Peyer's patch (tissue), 4 donors: Measurements from ENCODE around the gene TTC31.

Source experiments
- POLR2A ChIP-seq, 2 donors: fragments of 450-650 bp; IDR thresholded peaks; one replicate each; pipeline ENCODE4 v1.5.1; 2017; ENCODE audit warnings: antibody characterized with exemption in 2 of 2, mild to moderate bottlenecking in 2 of 2, moderate library complexity in 2 of 2
- TF ChIP-seq, protein P1 (sequence below), 6 experiments: fragments of 450-650 bp in 4 of 6; fragments of 200-600 bp in 2 of 6; sonication (generic) in 1 of 6; IDR thresholded peaks; one replicate each; pipeline ENCODE4 v1.5.1; 2017 to 2019; ENCODE audit warnings: antibody characterized with exemption in 6 of 6, mild to moderate bottlenecking in 3 of 6, moderate library complexity in 1 of 6

DNA sequence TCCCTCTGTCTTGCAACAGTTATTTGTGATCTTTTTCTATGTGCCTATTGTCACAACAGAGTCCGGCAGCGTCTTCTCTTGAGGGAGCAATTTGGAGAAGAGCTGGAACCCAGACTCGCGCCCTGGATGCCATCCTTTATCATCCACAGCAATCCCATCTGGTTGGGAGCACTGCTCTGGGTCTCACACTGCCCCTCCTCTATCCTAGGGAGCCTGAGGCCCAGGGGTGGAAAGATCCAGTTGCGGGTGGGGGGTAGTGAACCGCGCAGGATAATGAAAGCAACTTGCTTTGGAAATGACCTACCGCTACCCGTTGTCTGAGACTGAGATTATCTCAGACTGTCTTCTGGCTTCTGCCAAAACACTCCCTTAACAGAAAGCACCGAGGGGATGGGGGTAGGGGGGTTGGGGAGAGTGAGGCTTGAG lies 23.9 kb upstream of the TTC31 start:
- TF ChIP-seq POLR2A (IDR thresholded peaks at IDR 0.05), result no peak
- TF ChIP-seq, protein P1, sequence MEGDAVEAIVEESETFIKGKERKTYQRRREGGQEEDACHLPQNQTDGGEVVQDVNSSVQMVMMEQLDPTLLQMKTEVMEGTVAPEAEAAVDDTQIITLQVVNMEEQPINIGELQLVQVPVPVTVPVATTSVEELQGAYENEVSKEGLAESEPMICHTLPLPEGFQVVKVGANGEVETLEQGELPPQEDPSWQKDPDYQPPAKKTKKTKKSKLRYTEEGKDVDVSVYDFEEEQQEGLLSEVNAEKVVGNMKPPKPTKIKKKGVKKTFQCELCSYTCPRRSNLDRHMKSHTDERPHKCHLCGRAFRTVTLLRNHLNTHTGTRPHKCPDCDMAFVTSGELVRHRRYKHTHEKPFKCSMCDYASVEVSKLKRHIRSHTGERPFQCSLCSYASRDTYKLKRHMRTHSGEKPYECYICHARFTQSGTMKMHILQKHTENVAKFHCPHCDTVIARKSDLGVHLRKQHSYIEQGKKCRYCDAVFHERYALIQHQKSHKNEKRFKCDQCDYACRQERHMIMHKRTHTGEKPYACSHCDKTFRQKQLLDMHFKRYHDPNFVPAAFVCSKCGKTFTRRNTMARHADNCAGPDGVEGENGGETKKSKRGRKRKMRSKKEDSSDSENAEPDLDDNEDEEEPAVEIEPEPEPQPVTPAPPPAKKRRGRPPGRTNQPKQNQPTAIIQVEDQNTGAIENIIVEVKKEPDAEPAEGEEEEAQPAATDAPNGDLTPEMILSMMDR (IDR thresholded peaks at IDR 0.05), result no peak
